ENCODE measurements around the gene GABBR2.
"Not testable (repeated sequence)": the region's sequence is repeated elsewhere in the genome, so short reads cannot be mapped to it uniquely, and the experiment has no call there.

The GABBR2 gene

GRCh38 chr9:98536542-98537173 is 172.1 kb downstream of the GABBR2 start:
- peak; percentile 42 for DNase-seq

- DNase-seq = no peak
Observed at GRCh38 chr9:98533866-98534265, 174.9 kb downstream of the GABBR2 start.

- no peak for DNase-seq
Observed at GRCh38 chr9:98533132-98533531, 175.6 kb downstream of the GABBR2 start.

GRCh38 chr9:98532574-98532973 is 176.2 kb downstream of the GABBR2 start:
- DNase-seq = no peak

GRCh38 chr9:98532147-98532546 is 176.6 kb downstream of the GABBR2 start:
- DNase-seq = no peak

- no peak for DNase-seq
Observed at GRCh38 chr9:98530806-98531386, 177.8 kb downstream of the GABBR2 start.

GRCh38 chr9:98530275-98530674 is 178.5 kb downstream of the GABBR2 start:
- DNase-seq = no peak

- no peak for DNase-seq
Observed at GRCh38 chr9:98529841-98530240, 178.9 kb downstream of the GABBR2 start.

- DNase-seq = no peak
Observed at GRCh38 chr9:98523231-98523901, 185.4 kb downstream of the GABBR2 start.

- DNase-seq = no peak
Observed at GRCh38 chr9:98522487-98522886, 186.2 kb downstream of the GABBR2 start.

GRCh38 chr9:98521141-98521540 is 187.6 kb downstream of the GABBR2 start:
- no peak for DNase-seq

GRCh38 chr9:98520221-98520960 is 188.3 kb downstream of the GABBR2 start:
- no peak for DNase-seq

- DNase-seq = no peak
Observed at GRCh38 chr9:98519641-98520040, 189.1 kb downstream of the GABBR2 start.

GRCh38 chr9:98518556-98518955 is 190.2 kb downstream of the GABBR2 start:
- DNase-seq = no peak

- no peak for DNase-seq
Observed at GRCh38 chr9:98517761-98518160, 191.0 kb downstream of the GABBR2 start.

- DNase-seq = no peak
Observed at GRCh38 chr9:98516897-98517503, 191.7 kb downstream of the GABBR2 start.

- DNase-seq = no peak
Observed at GRCh38 chr9:98516205-98516896, 192.4 kb downstream of the GABBR2 start.

GRCh38 chr9:98515506-98516204 is 193.1 kb downstream of the GABBR2 start:
- DNase-seq = no peak

- no peak for DNase-seq
Observed at GRCh38 chr9:98514841-98515240, 193.9 kb downstream of the GABBR2 start.

- not testable (repeated sequence) for DNase-seq
Observed at GRCh38 chr9:98508217-98508919, 200.4 kb downstream of the GABBR2 start.

GRCh38 chr9:98506422-98507054 is 202.2 kb downstream of the GABBR2 start:
- DNase-seq = no peak
